NK-92 (cell line): ENCODE results near the gene BLOC1S4.

Experiments used
- DNase-seq: peaks from one replicate; lab custom pipeline; 2025; ENCODE audit not compliant: unreplicated experiment; lab: John Stamatoyannopoulos, UW

BLOC1S4 gene

GRCh38 chr4:6689506-6689960 lies 26.4 kb upstream of the BLOC1S4 start:
- no peak for DNase-seq

- DNase-seq, result no peak
These were observed 23.6 kb upstream of the BLOC1S4 start for GRCh38 chr4:6692379-6692778.

- DNase-seq, result no peak
These were observed 23.2 kb upstream of the BLOC1S4 start for GRCh38 chr4:6692806-6693205.

GRCh38 chr4:6693231-6694176 lies 22.5 kb upstream of the BLOC1S4 start, which contains the start of gene S100P:
Gene S100P (plus strand): TSS chr4:6693878. CDS start chr4:6693933, 55 bp downstream.
- no peak for DNase-seq

GRCh38 chr4:6694177-6694901 lies 21.6 kb upstream of the BLOC1S4 start:
- no peak for DNase-seq

GRCh38 chr4:6695660-6696610 lies 20.0 kb upstream of the BLOC1S4 start:
- DNase-seq, result no peak

GRCh38 chr4:6696611-6697010 lies 19.4 kb upstream of the BLOC1S4 start:
- DNase-seq, result no peak

- DNase-seq, result no peak
These were observed 18.8 kb upstream of the BLOC1S4 start for GRCh38 chr4:6697131-6697530.

GRCh38 chr4:6699388-6699787 lies 16.6 kb upstream of the BLOC1S4 start:
- no peak for DNase-seq

- DNase-seq, result no peak
These were observed 16.1 kb upstream of the BLOC1S4 start for GRCh38 chr4:6699903-6700302.

- no peak for DNase-seq
These were observed 14.6 kb upstream of the BLOC1S4 start for GRCh38 chr4:6701371-6701770.

GRCh38 chr4:6702761-6703160 lies 13.2 kb upstream of the BLOC1S4 start:
- no peak for DNase-seq

GRCh38 chr4:6703786-6704185 lies 12.2 kb upstream of the BLOC1S4 start:
- no peak for DNase-seq

- no peak for DNase-seq
These were observed 10.3 kb upstream of the BLOC1S4 start for GRCh38 chr4:6705646-6706045.

- DNase-seq, result no peak
These were observed 9.8 kb upstream of the BLOC1S4 start for GRCh38 chr4:6706173-6706572.

GRCh38 chr4:6709230-6710114 lies 6.5 kb upstream of the BLOC1S4 start, which contains the start of gene MRFAP1L1:
Gene MRFAP1L1 (minus strand): TSS chr4:6709865. CDS start chr4:6709629, 236 bp downstream.
- peak; percentile 87 for DNase-seq

- no peak for DNase-seq
These were observed 5.7 kb upstream of the BLOC1S4 start for GRCh38 chr4:6710282-6710681.

- no peak for DNase-seq
These were observed 5.0 kb upstream of the BLOC1S4 start for GRCh38 chr4:6710996-6711395.

- DNase-seq, result no peak
These were observed 1.0 kb upstream of the BLOC1S4 start for GRCh38 chr4:6714954-6715353.

- no peak for DNase-seq
These were observed 313 bp upstream of the BLOC1S4 start for GRCh38 chr4:6715704-6716017.
